Thymus (tissue), 11 donors: ENCODE measurements around the gene RGS1. TPM values are rescaled to one million over a fixed set of nuclear protein-coding genes. Genes with fewer than 3 reads are reported as not detected.
A peak's percentile ranks its signal among the peaks of the same experiment; 100 is the strongest.

Experiments used
- DNase-seq, 9 donors: peaks; one replicate each; pipeline ENCODE4 v3.0.0-alpha.2; 2013; ENCODE audit warnings: low spot score in 9 of 9, low read depth in 6 of 9, missing footprints in 1 of 9
- H3K27ac ChIP-seq, 2 donors: one replicate each; pipeline ENCODE4 v1.5.1; 2013; ENCODE audit warnings: control low read depth in 1 of 2, low read depth in 1 of 2, low read length in 1 of 2, mild to moderate bottlenecking in 1 of 2, moderate library complexity in 1 of 2
- H3K27me3 ChIP-seq, 2 donors: one replicate each; pipeline ENCODE4 v1.5.1; 2013; ENCODE audit warnings: low read length in 1 of 2; ENCODE audit not compliant: control insufficient read depth in 2 of 2, insufficient read depth in 1 of 2
- H3K36me3 ChIP-seq, 2 donors: one replicate each; pipeline ENCODE4 v1.5.1; 2013; ENCODE audit warnings: low read length in 1 of 2, mild to moderate bottlenecking in 1 of 2, moderate library complexity in 1 of 2; ENCODE audit not compliant: control insufficient read depth in 2 of 2, insufficient read depth in 2 of 2
- H3K4me1 ChIP-seq, 2 donors: one replicate each; pipeline ENCODE4 v1.5.1; 2013; ENCODE audit warnings: low read length in 2 of 2; ENCODE audit not compliant: control insufficient read depth in 2 of 2, insufficient read depth in 2 of 2
- H3K4me3 ChIP-seq, 2 donors: one replicate each; pipeline ENCODE4 v1.5.1; 2013; ENCODE audit warnings: low read length in 2 of 2, control low read depth in 1 of 2, mild to moderate bottlenecking in 1 of 2
- H3K9me3 ChIP-seq, 2 donors: one replicate each; pipeline ENCODE4 v1.5.1; 2013; ENCODE audit warnings: low read length in 1 of 2, mild to moderate bottlenecking in 1 of 2; ENCODE audit not compliant: control insufficient read depth in 2 of 2, insufficient read depth in 1 of 2
- WGBS: extraction: QIAGEN DNeasy Blood & Tissue Kit; methylation state at CpG from one replicate; pipeline ENCODE4 v1.1.7; 2013; 5-methylcytosine and 5-hydroxymethylcytosine counted together
- polyA plus RNA-seq: library from polyadenylated mRNA; stranded (reverse); fragments of 200-250 nt; gene quantifications from one replicate; pipeline ENCODE4 v1.2.3, GENCODE V29; 2013
- total RNA-seq: library from RNA; stranded (reverse); fragments of 120-200 nt; gene quantifications from one replicate; pipeline ENCODE4 v1.2.4, GENCODE V29; 2013
- donor health status: healthy.

The RGS1 gene
- total and polyA plus RNA-seq, 2 donors = 187 to 329 TPM

GRCh38 chr1:192534666-192535065, 40.9 kb upstream of the RGS1 start:
- DNase-seq = no peak
- Histone ChIP-seq H3K9me3 (no peaks in the 10 kb centered on the region), H3K4me3 (no peak overlapping the region), H3K36me3 (no peaks in the 10 kb centered on the region), H3K4me1 (peaks cover 7 to 15% of the 10 kb centered on the region in 2 donors), H3K27ac (no peak overlapping the region), H3K27me3 (no peaks in the 10 kb centered on the region)
- WGBS = 72% methylated on average over 2 of the region's 2 CpGs

DNA sequence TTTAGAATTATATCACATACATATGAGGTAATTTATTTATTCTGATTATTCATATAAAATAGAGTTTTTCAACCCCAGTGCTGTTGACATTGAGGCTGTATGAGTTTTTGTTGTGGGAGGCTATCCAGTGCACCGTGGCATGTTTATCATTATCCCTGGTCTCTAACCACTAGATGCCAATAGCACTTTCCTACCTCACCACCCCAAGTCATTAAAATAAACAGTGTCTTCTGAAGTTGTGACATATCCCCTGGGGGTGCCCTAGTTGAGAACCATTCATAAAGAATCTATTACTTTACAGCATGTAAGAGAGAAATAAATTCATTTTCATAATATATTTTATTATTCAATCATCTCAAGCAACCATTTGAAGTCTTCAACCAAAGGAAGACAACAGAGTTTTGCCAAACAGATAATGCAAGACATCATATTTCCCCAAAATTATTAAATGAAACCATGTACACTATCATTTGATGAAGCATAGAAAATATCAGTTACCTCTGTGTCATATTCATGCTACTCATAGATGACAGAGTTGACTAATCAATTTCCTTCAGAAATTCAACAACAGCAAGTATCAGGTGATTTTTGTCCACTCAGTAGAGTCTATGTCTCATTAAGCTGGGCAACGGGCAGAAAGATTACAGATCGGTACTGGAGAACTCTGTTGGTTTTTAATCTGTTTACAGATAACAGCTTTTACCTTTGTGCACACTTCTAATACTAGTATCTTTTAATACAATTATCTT, 39.5 kb upstream of the RGS1 start:
- Histone ChIP-seq H3K4me3 (no peak overlapping the region), H3K36me3 (no peaks in the 10 kb centered on the region), H3K4me1 (peaks cover 10 to 20% of the 10 kb centered on the region in 2 donors), H3K27me3 (no peaks in the 10 kb centered on the region), H3K9me3 (no peaks in the 10 kb centered on the region), H3K27ac (no peak overlapping the region)
- WGBS = 95% methylated on average over 3 of the region's 3 CpGs
- DNase-seq = no peak

DNA sequence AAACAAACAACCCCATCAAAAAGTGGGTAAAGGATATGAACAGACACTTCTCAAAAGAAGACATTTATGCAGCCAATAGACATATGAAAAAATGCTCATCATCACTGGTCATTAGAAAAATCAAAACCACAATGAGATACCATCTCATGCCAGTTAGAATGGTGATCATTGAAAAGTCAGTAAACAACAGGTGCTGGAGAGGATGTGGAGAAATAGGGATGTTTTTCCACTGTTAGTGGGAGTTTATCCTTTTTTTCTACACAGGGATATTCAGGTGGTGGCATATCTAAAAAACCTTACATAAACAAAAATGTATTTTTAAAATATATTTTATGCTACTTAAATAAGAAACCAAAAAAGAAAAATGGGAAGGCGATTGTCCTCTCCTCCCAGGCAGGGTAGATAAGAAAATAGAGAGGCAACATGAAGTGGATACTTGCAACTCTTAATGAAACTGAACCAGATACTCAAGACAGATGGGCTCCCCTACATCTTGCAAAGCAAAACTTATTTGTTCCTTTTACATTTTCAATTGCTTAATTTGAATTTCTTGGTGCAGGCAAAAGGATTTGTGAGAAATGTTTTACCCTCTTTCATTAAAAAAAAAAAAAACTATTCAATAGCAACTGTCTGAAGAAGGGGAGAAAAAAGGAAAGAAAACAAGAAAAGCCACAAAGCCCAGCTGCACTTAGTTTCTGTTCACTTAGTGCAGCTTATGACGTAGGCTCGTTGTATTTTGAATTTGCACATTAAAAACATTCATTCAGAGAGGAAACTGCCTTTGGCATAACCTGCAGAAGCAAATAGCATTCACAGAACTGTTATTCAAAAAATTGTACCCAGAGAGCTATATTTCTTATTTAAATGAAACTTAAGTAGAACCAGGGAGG, 36.9 kb upstream of the RGS1 start:
- DNase-seq = peak in 8 of 9 donors; percentile 59 to 94 (median 76)
- no peaks in the 10 kb centered on the region for H3K36me3 ChIP-seq
- peaks cover 10 to 27% of the 10 kb centered on the region in 2 donors for H3K4me1 ChIP-seq
- no peaks in the 10 kb centered on the region for H3K9me3 ChIP-seq
- 24% methylated on average over 3 of the region's 3 CpGs for WGBS
- peak overlapping the region; percentile 91 to 96 for H3K27ac ChIP-seq
- no peak overlapping the region for H3K4me3 ChIP-seq
- no peaks in the 10 kb centered on the region for H3K27me3 ChIP-seq

DNA sequence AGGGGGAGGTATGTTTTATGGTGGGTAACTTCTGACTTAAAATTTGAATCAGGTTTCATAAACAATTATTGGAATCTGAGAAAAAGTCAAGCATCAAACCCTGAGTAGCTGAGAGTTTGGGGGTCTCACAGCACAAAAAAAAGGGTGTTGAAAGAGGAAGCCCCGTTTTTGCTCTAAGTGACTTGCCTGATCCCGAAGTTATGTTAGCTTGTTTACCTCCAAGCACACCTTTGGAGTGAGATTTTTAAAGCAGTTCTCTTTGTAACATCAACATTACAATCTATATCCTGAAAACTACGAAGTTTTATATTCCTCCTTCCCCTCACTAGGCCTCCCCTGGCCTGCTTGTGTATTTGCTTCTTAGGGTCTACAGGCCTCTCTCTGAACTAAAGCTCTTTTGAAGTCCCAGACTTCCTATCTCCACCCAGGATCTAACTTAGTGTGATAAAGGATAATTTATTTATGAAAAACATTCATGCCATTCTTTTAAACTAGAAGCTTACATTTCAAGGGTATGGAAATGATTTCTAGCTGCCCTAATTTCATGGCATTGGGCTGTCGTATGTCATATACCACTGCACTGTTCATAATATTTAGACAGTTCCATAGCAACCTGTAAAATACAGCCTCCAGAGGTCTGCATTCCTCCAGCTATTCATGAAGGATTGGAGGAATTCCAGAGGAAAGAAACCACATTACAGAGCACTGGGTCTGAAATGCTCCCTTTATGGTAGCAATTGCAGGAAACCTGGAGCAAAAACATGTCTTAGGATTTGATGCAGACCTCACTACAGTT, 36.1 kb upstream of the RGS1 start:
- Histone ChIP-seq H3K36me3 (no peaks in the 10 kb centered on the region), H3K27ac (peak overlapping the region; percentile 91 to 96), H3K4me3 (no peak overlapping the region), H3K27me3 (no peaks in the 10 kb centered on the region), H3K4me1 (peaks cover 10 to 26% of the 10 kb centered on the region in 2 donors), H3K9me3 (no peaks in the 10 kb centered on the region)
- WGBS = 50% methylated on average over 4 of the region's 4 CpGs
- peak in 4 of 9 donors; percentile 17 to 64 (median 30) for DNase-seq

DNA sequence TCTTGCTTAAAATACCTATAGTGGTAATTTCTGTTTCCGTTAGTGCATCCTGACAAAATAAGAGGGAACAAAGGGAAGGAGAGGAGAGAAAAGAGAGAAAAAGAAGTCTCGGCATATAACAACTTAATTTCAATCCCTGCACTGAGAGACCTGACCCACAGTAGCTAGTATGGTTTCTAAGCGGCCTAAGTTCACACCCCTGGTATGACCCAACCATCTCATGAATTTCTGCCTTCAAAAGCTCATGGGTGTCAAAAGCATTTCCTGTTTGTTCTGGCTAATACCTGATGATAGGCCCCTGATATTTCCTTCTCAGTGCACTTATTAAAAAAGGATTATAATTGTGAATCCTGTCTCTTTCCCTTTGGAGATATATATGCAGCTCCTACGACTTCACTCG, 32.1 kb upstream of the RGS1 start:
- H3K9me3 ChIP-seq = no peaks in the 10 kb centered on the region
- DNase-seq = no peak
- peaks cover 12 to 25% of the 10 kb centered on the region in 2 donors for H3K4me1 ChIP-seq
- H3K36me3 ChIP-seq = no peaks in the 10 kb centered on the region
- no peak overlapping the region for H3K27ac ChIP-seq
- 97% methylated on average over 5 of the region's 5 CpGs for WGBS
- no peak overlapping the region for H3K4me3 ChIP-seq
- no peaks in the 10 kb centered on the region for H3K27me3 ChIP-seq

GRCh38 chr1:192545896-192546521, 29.6 kb upstream of the RGS1 start:
- H3K4me3 ChIP-seq = no peak overlapping the region
- peak overlapping the region in 1 of 2 donors; percentile 64 for H3K27ac ChIP-seq
- 55% methylated on average over 3 of the region's 3 CpGs for WGBS
- DNase-seq = peak in 1 of 9 donors; percentile 43
- H3K9me3 ChIP-seq = no peaks in the 10 kb centered on the region
- no peaks in the 10 kb centered on the region for H3K36me3 ChIP-seq
- H3K4me1 ChIP-seq = peaks cover 3 to 17% of the 10 kb centered on the region in 2 donors
- no peaks in the 10 kb centered on the region for H3K27me3 ChIP-seq

DNA sequence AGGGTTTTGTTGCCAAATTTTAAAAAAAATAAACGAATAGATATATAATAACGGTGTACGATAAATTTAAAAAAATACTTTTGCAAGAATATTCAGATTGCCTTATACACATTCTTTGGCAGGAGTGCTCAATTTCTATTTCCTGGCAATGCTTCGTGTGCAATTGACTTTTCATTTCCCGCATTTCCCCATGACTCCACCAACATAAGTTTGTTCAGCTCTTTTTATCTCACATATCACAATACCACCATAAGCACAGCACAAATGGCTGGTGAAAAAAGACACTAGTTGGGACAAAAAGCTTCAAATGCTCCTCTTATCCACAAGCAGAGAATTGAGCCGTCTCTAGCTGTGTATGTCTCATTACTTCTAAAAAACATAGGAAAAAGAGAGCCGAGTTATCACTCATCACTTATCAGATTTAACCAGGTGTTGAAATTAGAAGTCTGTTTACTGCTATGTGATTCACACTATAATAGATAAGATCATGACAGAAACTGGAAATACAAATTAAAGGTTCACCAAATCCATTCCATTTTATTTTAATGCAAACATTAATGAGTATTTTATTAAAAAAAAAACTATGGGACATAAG, 28.9 kb upstream of the RGS1 start:
- Histone ChIP-seq H3K27ac (peak overlapping the region in 1 of 2 donors; percentile 9), H3K4me3 (no peak overlapping the region), H3K36me3 (no peaks in the 10 kb centered on the region), H3K4me1 (peaks cover 3 to 16% of the 10 kb centered on the region in 2 donors), H3K9me3 (no peaks in the 10 kb centered on the region), H3K27me3 (no peaks in the 10 kb centered on the region)
- 74% methylated on average over 7 of the region's 7 CpGs for WGBS
- no peak for DNase-seq

DNA sequence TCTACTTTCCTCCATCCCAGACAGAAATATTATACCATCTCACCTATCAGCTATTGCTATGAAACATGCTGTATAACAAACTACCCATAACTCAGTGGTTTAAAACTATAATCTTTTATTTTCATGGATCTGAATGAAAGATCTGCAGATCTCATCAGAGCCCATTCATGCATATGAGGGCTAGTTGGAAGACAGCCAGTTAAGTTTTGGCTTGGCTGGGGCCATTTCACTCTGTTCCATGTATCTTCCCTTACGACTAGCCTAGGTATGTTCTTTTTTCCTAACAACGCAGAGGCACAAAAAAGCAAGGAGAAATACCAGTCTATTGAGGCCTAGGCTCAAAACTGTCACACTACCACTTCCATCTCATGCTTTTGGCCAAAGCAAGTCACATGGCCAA, 28.1 kb upstream of the RGS1 start:
- DNase-seq = no peak
- no peak overlapping the region for H3K4me3 ChIP-seq
- no peaks in the 10 kb centered on the region for H3K9me3 ChIP-seq
- peaks cover 3 to 13% of the 10 kb centered on the region in 2 donors for H3K4me1 ChIP-seq
- no peaks in the 10 kb centered on the region for H3K36me3 ChIP-seq
- H3K27me3 ChIP-seq = no peaks in the 10 kb centered on the region
- WGBS = 96% methylated on average over 2 of the region's 2 CpGs
- no peak overlapping the region for H3K27ac ChIP-seq
